BJ (cell line): ENCODE data around the gene EVC2. TPM values are rescaled to one million over a fixed set of nuclear protein-coding genes. Genes with fewer than 3 reads are reported as not detected.
A peak's percentile ranks its signal among the peaks of the same experiment; 100 is the strongest.

Experiments used
- CTCF ChIA-PET: fragments of 350-600 bp; formaldehyde crosslinking; extraction: SDS; loops from one replicate; lab custom pipeline; 2021; ENCODE audit warnings: antibody characterized with exemption, inconsistent platforms; lab: Yijun Ruan, JAX
- POLR2A ChIA-PET: fragments of 300-600 bp; sonication (Branson Sonifier 250); formaldehyde crosslinking; extraction: SDS; loops from one replicate; lab custom pipeline; 2021; ENCODE audit warnings: antibody characterized with exemption; lab: Charles Lee
- DNase-seq: peaks from one replicate; pipeline ENCODE4 v3.0.0-alpha.2; 2011; ENCODE audit warnings: low read depth
- H3K27me3 ChIP-seq: 2 replicates; pipeline ENCODE4 v1.6.0; 2011; ENCODE audit warnings: low read length; ENCODE audit not compliant: control insufficient read depth, insufficient read depth
- H3K36me3 ChIP-seq: 2 replicates; pipeline ENCODE4 v1.5.1; 2011; ENCODE audit warnings: low read length; ENCODE audit not compliant: control insufficient read depth, insufficient read depth
- H3K4me3 ChIP-seq: 2 replicates; pipeline ENCODE4 v1.5.1; 2011; ENCODE audit warnings: low read depth, mild to moderate bottlenecking, control low read depth, low read length
- polyA plus RNA-seq: library from polyadenylated mRNA; depleted of rRNA; stranded (reverse); fragments of >200 nt; gene quantifications from 2 replicates; pipeline ENCODE4 v1.2.3, GENCODE V29; 2011
- TF ChIP-seq, protein P1 (sequence below): IDR thresholded peaks from 2 replicates; pipeline ENCODE4 v1.5.1; 2011; ENCODE audit warnings: low read depth, mild to moderate bottlenecking, control low read depth, inconsistent platforms, low read length, moderate library complexity; ENCODE audit not compliant: insufficient read depth

EVC2 gene
- polyA plus RNA-seq, 1 experiment: 2.2 TPM

DNA sequence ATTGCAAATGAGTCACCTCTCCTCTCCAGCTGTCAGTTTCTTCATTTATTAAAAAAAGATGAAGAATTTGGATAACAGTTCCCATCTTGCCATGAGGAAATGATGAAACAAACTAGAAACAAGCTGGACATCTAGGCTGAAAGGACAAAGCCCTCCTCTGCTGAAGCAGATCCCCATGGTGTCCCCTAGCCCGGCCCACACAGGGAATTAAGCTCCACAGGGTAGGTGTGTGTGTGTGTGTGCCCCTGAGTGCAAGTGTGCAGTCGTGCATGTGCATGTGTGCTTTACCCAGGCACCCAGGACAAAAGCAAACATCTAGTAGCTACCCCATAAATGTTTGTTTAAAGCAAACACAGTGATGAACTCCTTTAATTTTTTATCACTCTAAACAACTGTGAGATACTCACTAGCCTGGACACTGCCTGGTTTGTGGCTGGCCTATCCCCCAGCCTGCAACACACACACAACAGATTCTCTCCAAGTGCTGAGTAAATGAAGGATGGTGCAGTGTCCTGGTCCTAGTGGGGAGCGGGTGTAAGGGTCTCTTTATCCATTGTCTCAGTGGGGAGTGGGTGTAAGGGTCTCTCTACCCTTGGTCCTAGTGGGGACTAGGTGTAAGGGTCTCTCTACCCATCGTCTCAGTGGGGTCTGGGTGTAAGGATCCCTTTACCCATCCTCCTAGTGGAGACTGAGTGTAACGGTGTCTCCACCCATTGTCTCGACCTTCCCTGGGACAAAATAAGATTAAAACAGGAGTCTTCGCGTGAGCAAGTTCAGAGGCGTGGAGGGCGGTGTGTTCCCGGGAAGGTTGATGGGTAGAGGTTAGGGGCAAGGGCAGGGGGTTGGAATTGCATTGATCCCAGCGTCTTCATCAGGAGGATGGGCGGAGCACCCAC lies 2.0 kb upstream of the EVC2 start:
- CTCF ChIA-PET: interaction anchor here (0.7 to 2.0 kb wide), 9 partner anchors 11 to 103 kb away, joined by 3 to 6 read pairs (median 3); no protein-coding TSS in a partner anchor

DNA sequence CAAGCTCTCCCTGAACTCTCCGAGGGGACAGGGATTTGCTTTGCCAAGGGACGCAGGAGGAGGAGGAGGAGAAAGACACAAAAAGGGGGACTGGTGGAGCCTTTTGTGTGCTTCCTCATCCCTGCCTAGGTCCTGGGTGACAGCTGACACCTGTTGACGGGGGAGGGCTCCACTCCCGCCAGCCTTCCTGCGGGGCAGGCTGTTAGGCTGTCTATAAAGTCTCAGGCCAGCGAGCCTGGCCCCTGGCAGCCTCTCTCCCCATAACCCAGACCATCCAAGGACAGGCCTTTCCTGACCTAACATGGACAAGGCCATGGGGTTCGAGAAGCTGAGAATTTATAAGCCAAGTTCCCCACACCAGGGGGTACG lies 832 bp upstream of the EVC2 start:
- ChIA-PET POLR2A (no interaction called here), CTCF (interaction anchor here (0.6 to 2.0 kb wide), 8 partner anchors 10 to 164 kb away, joined by 3 to 6 read pairs (median 3); no protein-coding TSS in a partner anchor)

More for the DNA sequence above, 2.0 kb upstream of the EVC2 start:
- TF ChIP-seq, protein P1, sequence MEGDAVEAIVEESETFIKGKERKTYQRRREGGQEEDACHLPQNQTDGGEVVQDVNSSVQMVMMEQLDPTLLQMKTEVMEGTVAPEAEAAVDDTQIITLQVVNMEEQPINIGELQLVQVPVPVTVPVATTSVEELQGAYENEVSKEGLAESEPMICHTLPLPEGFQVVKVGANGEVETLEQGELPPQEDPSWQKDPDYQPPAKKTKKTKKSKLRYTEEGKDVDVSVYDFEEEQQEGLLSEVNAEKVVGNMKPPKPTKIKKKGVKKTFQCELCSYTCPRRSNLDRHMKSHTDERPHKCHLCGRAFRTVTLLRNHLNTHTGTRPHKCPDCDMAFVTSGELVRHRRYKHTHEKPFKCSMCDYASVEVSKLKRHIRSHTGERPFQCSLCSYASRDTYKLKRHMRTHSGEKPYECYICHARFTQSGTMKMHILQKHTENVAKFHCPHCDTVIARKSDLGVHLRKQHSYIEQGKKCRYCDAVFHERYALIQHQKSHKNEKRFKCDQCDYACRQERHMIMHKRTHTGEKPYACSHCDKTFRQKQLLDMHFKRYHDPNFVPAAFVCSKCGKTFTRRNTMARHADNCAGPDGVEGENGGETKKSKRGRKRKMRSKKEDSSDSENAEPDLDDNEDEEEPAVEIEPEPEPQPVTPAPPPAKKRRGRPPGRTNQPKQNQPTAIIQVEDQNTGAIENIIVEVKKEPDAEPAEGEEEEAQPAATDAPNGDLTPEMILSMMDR: peak; percentile 59
- no peaks in the 10 kb centered on the region for H3K27me3 ChIP-seq
- no peak for DNase-seq
- POLR2A ChIA-PET: no interaction called here
- H3K4me3 ChIP-seq: peak overlapping the region; percentile 66
- peaks cover 2% of the 10 kb centered on the region; the same call in 1 of the 2 replicates for H3K36me3 ChIP-seq

DNA sequence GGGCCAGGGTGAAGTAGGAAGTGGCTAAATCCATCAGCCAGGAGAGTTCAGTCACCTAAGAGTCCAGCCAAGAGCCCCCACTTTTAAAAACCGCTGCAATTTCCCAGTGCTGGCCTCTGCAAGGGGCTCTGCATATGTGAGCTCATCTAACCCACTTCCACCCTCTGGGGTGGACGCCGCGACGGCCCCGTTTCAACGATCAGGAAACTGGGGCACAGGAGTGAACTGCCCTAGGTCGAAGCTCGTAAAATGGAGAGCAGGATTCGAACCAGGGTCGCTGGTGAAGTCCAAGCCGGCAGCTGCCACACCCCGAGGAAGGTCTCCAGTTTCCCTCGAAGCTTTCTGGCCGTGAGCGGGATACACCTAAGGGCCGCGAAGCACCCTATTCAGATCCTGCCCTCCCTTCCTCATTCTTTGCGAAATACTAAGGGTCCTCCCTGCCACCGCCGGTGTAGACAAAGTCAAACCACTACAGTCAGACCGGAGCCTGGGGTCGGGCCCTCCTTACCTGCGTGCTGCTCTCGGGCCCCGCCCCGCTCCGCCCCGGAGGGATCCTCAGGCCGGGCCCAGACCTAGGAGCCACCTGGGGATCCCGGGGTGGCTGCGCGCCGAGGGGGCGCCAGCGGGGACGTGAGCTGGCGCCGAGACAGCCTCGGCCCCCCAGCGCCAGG lies 446 bp downstream of the EVC2 start:
- ChIA-PET POLR2A (no interaction called here), CTCF (interaction anchor here (0.9 to 1.4 kb wide), 5 partner anchors 9 to 83 kb away, joined by 3 to 5 read pairs (median 3); no protein-coding TSS in a partner anchor)
- DNase-seq: no peak
- no peaks in the 10 kb centered on the region for H3K27me3 ChIP-seq
- TF ChIP-seq, protein P1: no peak
- H3K36me3 ChIP-seq: peaks cover 6% of the 10 kb centered on the region
- H3K4me3 ChIP-seq: peak overlapping the region; percentile 68

More for the DNA sequence above, 832 bp upstream of the EVC2 start:
- H3K36me3 ChIP-seq: peaks cover 5% of the 10 kb centered on the region
- TF ChIP-seq, protein P1: no peak
- no peaks in the 10 kb centered on the region for H3K27me3 ChIP-seq
- DNase-seq: no peak
- no peak overlapping the region for H3K4me3 ChIP-seq

DNA sequence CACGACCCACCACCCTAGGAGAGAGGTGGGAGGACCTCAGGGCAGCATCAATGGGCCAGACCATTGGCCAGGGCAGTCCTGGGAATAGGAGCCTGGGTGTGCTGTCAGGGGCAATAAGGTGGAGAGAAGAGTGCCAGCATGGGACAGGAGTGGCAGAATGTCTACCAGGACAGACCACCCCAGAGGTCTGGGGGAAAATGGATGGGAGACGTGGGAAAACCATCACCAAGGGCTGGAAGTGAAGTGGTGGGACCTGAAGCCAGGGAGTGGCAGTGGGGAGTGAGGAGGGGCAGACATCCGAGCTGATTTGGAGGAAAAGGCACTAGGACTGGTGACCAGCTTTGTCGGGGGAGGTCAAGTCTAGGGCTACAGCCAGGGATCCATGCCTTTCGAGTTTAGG lies 993 bp downstream of the EVC2 start:
- H3K27me3 ChIP-seq: no peaks in the 10 kb centered on the region
- CTCF ChIA-PET: interaction anchor here (1.2 to 1.4 kb wide), 3 partner anchors 24 to 84 kb away, joined by 3 to 5 read pairs (median 3); no protein-coding TSS in a partner anchor
- POLR2A ChIA-PET: no interaction called here
- DNase-seq: no peak
- TF ChIP-seq, protein P1: no peak
- peak overlapping the region; percentile 68 for H3K4me3 ChIP-seq
- peaks cover 7% of the 10 kb centered on the region for H3K36me3 ChIP-seq
